ENCODE data around the gene ZNF319.
A peak's percentile ranks its signal among the peaks of the same experiment; 100 is the strongest.
"Not testable (repeated sequence)": the region's sequence is repeated elsewhere in the genome, so short reads cannot be mapped to it uniquely, and the experiment has no call there.

Gene ZNF319

GRCh38 chr16:57997528-57998265 lies 2.8 kb downstream of the ZNF319 start:
- no peak for DNase-seq (ENCODE audit: low read depth in 2 of 2)

- DNase-seq (ENCODE audit: low read depth in 2 of 2), result no peak
These were observed 3.3 kb downstream of the ZNF319 start for GRCh38 chr16:57997176-57997527.

- DNase-seq (ENCODE audit: low read depth in 2 of 2), result no peak
These were observed 3.9 kb downstream of the ZNF319 start for GRCh38 chr16:57996406-57997175.

GRCh38 chr16:57995721-57996405 lies 4.6 kb downstream of the ZNF319 start:
- no peak for DNase-seq (ENCODE audit: low read depth in 2 of 2)

- DNase-seq (ENCODE audit: low read depth in 2 of 2), result no peak
These were observed 5.7 kb downstream of the ZNF319 start for GRCh38 chr16:57994778-57995177.

- DNase-seq (ENCODE audit: low read depth in 2 of 2), result no peak
These were observed 6.1 kb downstream of the ZNF319 start for GRCh38 chr16:57994361-57994760.

GRCh38 chr16:57993897-57994296 lies 6.6 kb downstream of the ZNF319 start:
- DNase-seq (ENCODE audit: low read depth in 2 of 2), result no peak

- no peak for DNase-seq (ENCODE audit: low read depth in 2 of 2)
These were observed 7.0 kb downstream of the ZNF319 start for GRCh38 chr16:57993438-57993837.

GRCh38 chr16:57992084-57992483 lies 8.4 kb downstream of the ZNF319 start:
- DNase-seq (ENCODE audit: low read depth in 2 of 2), result no peak

- DNase-seq (ENCODE audit: low read depth in 2 of 2), result no peak
These were observed 8.9 kb downstream of the ZNF319 start for GRCh38 chr16:57991551-57992059.

- no peak for DNase-seq (ENCODE audit: low read depth in 2 of 2)
These were observed 11.5 kb downstream of the ZNF319 start for GRCh38 chr16:57988929-57989328.

GRCh38 chr16:57987441-57988177 lies 12.9 kb downstream of the ZNF319 start:
- no peak for DNase-seq (ENCODE audit: low read depth in 2 of 2)

- DNase-seq (ENCODE audit: low read depth in 2 of 2), result no peak
These were observed 14.3 kb downstream of the ZNF319 start for GRCh38 chr16:57986196-57986595.

GRCh38 chr16:57985204-57986181 lies 15.0 kb downstream of the ZNF319 start:
- DNase-seq (ENCODE audit: low read depth in 2 of 2), result no peak

GRCh38 chr16:57984443-57985203 lies 15.8 kb downstream of the ZNF319 start:
- DNase-seq (ENCODE audit: low read depth in 2 of 2), result peak; percentile 80 to 89

- no peak for DNase-seq (ENCODE audit: low read depth in 2 of 2)
These were observed 18.1 kb downstream of the ZNF319 start for GRCh38 chr16:57982385-57982784.

GRCh38 chr16:57981636-57982035 lies 18.8 kb downstream of the ZNF319 start:
- DNase-seq (ENCODE audit: low read depth in 2 of 2), result no peak

- no peak for DNase-seq (ENCODE audit: low read depth in 2 of 2)
These were observed 21.4 kb downstream of the ZNF319 start for GRCh38 chr16:57979006-57979585.

- not testable (repeated sequence) for DNase-seq (ENCODE audit: low read depth in 2 of 2)
These were observed 22.4 kb downstream of the ZNF319 start for GRCh38 chr16:57978070-57978465.

Measured in activated CD8-positive, alpha-beta memory T cell treated with anti-CD3 and anti-CD28 coated beads for 4 hours (primary cell).